OCI-M1 (cell line): ENCODE results near the gene SLC12A8.

Experiments used
- DNase-seq: peaks from one replicate; lab custom pipeline; 2025; lab: John Stamatoyannopoulos, UW

SLC12A8 gene

DNA sequence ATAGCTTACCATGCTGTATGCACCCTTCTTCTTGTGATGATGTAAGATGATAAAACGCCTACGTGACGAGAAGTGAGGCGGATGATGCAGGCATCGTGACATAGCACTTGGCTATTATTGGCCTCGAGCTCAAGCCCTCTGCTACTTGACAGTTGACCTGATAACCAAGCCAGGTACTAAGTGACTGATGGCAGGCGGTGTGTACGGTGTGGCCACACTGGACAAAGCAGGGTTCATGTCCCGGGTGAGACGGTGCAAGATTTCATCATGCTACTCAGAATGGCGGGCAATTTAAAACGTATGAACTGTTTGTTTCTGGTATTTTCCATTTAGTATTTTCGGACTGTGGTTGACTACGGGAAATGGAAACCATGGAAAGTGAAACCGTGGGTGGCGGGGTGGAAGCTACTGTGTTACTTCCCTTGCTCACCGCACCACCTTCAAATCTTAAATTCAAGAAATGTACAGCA, 57.7 kb downstream of the SLC12A8 start:
- no peak for DNase-seq

DNA sequence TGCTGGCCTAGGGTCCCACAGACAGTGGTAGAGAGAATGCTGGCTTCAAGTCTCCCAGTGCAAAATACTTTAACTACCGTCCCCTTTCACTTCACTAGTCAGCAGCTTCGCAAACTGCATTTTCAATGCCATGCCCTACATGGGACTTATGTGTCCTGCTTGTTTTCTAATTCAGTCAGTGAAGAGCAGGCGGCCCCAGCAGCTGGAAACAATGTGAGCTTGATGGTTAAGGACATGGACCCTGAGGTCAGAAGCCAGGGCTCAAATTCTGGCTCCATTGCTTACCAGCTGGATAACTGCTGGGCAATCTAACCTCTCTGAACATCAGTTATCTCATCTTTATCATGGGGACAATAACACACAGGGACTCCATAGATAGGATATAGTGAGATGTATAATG, 58.4 kb downstream of the SLC12A8 start:
- DNase-seq: no peak

DNA sequence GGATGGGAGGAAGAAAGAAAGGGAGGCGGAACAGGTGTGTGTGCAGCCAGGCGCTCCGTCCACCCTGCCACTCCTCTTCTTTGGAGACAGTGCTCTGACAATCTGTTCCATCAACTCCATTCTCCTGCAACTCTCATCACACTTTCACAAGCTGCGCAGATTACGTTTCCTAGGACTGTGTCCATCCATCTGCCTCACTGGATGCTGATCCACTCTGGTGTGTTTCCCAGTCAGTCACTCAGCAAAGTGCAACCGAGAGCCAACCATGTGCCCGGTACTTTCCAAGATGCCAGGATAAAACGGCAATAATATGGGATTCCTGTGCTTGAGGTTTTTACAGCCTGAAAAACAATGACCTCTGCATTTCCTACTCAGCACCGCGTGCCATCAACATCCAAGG, 59.6 kb downstream of the SLC12A8 start:
- no peak for DNase-seq

- no peak for DNase-seq
Observed at GRCh38 chr3:125151916-125152315, 60.6 kb downstream of the SLC12A8 start.

GRCh38 chr3:125151442-125151817, 61.1 kb downstream of the SLC12A8 start:
- no peak for DNase-seq

GRCh38 chr3:125150525-125151441, 61.8 kb downstream of the SLC12A8 start:
- DNase-seq: peak; percentile 78

DNA sequence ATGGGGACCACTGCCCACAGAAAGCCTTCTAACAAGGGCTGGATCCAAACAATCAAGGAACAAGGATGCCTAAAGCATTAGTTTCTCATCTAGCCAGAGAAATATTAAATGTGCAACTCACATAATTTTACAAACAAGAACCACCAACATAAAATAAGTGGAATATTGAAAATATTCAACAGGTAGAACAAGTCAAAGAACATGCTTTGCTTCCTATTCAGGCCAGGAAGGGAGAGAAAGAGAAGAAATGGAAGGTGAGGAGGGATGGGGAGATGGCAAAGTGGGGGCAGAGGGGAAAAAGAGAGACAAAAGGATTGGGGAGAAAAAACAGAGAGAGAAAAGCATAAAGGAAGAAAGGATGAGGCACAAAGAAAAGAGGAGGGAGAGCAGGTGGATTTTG, 63.1 kb downstream of the SLC12A8 start:
- no peak for DNase-seq

DNA sequence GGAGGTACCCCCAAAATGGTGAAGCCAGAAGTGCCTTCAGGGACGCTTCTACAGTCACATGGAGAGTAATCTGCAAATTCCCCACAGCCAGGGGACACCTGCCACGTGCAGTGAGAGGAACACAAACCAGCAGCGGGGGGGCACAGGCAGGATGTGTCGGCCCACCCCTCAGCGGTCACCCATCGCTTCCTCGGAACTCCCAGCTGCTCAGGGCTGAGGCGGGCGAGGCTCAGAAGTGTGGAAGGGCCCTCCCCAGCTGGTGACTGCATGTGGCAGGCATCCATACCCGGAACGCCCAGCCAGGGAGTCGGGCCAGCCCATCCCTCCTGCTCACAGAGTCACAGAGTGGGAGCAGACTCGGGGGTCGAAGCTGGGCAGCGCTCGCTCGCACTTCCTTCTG, 63.7 kb downstream of the SLC12A8 start:
- DNase-seq: no peak

GRCh38 chr3:125148016-125148812, 64.3 kb downstream of the SLC12A8 start:
- DNase-seq: no peak

DNA sequence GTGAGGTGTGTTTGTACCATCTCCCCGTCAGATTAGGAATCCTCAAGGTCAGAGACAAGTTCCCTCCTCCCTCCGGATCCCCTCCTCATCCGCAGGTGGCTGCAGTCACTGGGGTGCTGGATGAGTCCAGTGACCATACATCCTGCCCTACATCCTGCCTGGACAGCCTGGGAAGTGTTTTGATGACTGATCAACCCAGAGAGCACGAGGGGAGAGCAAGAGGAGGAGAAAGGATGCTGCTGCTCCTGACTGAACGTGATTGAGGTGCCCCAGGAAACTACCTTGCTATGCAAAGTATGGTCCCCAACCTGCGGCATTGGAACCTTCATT, 65.1 kb downstream of the SLC12A8 start:
- DNase-seq: no peak

GRCh38 chr3:125146626-125147490, 65.7 kb downstream of the SLC12A8 start:
- DNase-seq: no peak

DNA sequence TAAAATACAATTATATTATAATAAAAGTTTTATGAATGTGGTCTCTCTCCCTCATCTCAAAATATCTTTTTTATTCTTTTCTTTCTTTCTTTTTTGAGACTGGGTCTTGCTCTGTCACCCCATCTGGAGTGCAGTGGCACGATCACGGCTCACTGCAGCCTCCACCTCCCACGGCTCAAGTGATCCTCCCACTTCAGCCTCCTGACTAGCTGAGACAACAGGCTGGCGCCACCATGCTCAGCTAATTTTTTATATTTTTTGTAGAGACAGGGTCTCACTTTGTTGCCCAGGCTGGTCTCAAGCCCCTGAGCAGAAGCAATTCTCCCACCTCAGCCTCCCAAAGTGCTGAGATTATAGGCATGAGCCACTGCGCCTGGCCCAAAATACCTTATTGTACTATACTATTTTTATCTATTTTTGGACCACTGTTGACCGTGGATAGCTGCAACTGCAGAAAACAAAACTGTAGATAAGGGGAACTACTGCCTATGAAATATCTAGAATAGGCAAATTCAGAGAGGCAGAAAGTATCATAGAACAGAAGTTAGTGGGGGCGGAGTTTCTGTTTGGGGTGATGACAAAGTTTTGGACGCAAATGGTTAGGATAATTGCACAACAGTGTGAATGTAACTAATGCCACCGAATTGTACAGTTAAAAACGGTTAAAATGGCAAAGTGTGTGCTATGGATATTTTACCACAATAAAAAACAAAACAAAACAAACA, 66.6 kb downstream of the SLC12A8 start:
- DNase-seq: no peak

DNA sequence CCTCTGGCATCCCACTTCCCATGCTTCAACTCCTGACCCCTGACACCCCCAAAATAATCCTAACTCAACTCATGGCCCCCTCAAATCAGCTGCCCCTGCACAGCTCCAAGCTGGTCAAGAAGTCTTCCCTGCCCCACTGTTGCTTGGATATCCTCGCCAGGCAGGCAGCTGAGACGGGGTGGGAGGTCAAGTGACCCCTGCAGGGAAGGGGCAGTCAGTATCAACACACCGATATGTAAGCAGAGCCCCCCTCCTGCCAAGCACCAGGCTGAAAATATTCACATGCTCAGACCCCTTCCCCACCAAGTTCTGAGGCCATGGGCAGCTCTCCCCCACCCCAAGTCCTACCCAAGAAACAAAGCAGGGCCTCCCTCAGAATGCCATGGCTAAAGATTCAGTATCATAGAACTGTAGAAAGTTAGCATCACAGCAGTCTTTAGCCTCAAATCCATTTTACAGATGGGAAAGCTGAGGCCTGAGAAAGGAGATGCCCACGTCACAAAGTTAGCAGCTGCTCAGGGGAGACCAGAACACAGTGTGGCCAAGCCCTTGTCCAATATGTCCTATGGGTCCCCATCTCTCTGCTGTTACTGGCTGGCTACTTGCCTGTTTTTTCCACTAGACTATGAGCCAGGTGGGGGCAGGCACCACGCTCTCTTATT, 67.8 kb downstream of the SLC12A8 start:
- DNase-seq: no peak

- DNase-seq: no peak
Observed at GRCh38 chr3:125143982-125144652, 68.4 kb downstream of the SLC12A8 start.

- DNase-seq: no peak
Observed at GRCh38 chr3:125143538-125143937, 69.0 kb downstream of the SLC12A8 start.

- no peak for DNase-seq
Observed at GRCh38 chr3:125142940-125143339, 69.6 kb downstream of the SLC12A8 start.

DNA sequence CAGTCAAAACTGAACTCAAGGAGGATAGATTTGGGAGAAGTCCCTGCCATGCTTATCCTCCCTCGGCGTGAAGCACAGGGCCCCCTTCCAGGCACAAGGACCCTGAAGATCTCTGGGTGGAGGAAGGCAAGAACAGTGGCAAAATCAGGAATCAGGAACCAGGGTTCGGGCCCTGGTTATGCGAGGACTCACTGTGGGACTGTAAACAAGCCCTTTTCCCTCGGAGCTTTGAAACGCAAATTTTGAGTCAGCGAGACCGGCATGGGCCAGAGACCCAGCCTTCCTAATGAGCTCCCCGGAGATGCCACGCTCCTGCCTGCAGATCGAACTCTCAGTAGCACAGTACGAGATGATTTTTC, 70.1 kb downstream of the SLC12A8 start:
- DNase-seq: no peak

DNA sequence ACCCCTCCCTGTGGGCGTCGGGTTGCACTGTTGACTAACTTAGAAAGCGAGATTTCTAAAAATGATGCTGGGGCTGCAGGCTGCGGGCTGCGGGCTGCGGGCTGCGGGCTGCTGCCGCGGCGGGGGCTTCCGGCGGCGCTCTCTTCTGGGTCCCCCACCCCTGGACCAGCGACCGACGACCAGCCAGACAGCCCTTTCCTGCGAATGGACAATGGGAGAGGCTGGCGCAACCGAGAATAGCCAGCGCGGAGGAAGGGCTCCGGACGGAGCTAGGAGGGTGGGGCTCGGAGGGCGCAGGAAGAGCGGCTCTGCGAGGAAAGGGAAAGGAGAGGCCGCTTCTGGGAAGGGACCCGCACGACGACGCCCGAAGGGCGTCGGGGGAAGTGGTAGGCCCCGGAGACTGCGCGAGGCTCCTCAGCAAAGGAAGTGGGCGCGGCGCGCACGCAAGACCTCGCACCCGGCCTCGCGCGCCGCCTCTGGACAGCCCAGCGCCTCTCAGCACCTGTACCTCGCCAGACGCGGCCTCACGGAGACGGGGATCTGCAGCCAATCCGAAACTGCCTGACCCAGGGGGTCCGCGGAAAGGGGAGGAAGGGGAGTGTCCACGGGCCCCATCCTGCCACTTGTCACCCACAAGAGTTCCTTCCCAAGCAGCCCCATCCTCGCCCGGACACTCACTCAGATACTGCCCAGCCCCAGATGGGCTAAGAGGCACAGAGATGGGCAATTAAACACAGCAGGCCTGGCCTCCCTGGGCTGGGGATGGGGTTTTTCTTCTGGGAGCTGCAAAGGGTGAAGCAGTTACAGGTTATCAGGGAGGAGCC, 70.7 kb downstream of the SLC12A8 start:
- no peak for DNase-seq

GRCh38 chr3:125140818-125141595, 71.5 kb downstream of the SLC12A8 start:
- no peak for DNase-seq
